Activated T-helper 1 cell treated with anti-CD3 and anti-CD28 coated beads, Interleukin-12 subunit alpha, Interleukin-12 subunit beta, Interleukin-2, Interleukin-4 antibody, amounts not matched to agents 30 ng/mL and 10 ng/mL and 1 ng/mL, durations not matched to agents 14 hours and 24 hours and 36 hours (primary cell): ENCODE results near the gene PTPN7. TPM values are rescaled to one million over a fixed set of nuclear protein-coding genes. Genes with fewer than 3 reads are reported as not detected.

Experiments used
- DNase-seq: peaks from one replicate; pipeline ENCODE4 v3.0.0; 2021; ENCODE audit warnings: low spot score
- H3K27ac Mint-ChIP-seq: one replicate; pipeline ENCODE4 v1.8.0; 2021; ENCODE audit warnings: mild to moderate bottlenecking, mixed read lengths
- H3K27me3 Mint-ChIP-seq: one replicate; pipeline ENCODE4 v1.8.0; 2022; ENCODE audit warnings: mild to moderate bottlenecking, moderate library complexity, mixed read lengths; ENCODE audit not compliant: insufficient read depth
- H3K36me3 Mint-ChIP-seq: one replicate; pipeline ENCODE4 v1.8.0; 2021; ENCODE audit warnings: low read depth, mixed read lengths
- H3K4me1 Mint-ChIP-seq: one replicate; pipeline ENCODE4 v1.8.0; 2021; ENCODE audit warnings: low read depth, mixed read lengths
- H3K4me3 Mint-ChIP-seq: one replicate; pipeline ENCODE4 v1.8.0; 2021; ENCODE audit warnings: mild to moderate bottlenecking, moderate library complexity, mixed read lengths
- H3K9me3 Mint-ChIP-seq: one replicate; pipeline ENCODE4 v1.8.0; 2021; ENCODE audit warnings: mixed read lengths
- intact Hi-C: fragments of 100-400 bp; cut with micrococcal nuclease; formaldehyde crosslinking; loops from one replicate; pipeline ENCODE4 v1.15.1; 2024
- total RNA-seq: library from RNA; stranded (reverse); gene quantifications from 2 replicates; pipeline ENCODE4 v1.2.3, GENCODE V29; 2022

The PTPN7 gene
- total RNA-seq, 1 donor from 2014 or later, result 597 TPM

DNA sequence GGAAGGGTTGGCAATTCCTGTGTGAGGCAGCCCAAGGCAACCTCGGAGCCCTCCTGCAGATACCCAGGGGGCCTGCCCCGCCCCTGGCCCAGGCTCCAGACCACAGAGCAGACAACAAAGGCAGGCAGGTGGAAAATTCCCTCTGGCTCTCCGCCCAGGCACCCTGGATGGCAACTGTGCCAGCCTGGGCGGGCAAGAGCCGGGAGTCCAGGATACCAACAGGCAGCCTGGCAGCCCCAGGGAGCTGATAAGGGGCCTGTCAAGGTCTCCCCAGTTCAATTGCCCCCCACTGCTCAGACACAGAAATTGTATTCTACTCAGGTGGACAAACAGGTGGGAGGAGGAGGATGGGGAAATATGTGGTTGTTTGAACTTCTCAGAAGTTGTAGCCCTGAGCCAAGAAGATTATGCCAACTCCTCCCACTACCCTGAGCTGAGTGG lies 53.1 kb downstream of the PTPN7 start:
- H3K4me1 Mint-ChIP-seq, result no peaks in the 10 kb centered on the region
- H3K36me3 Mint-ChIP-seq, result no peaks in the 10 kb centered on the region
- intact Hi-C loops, result no loop called here
- no peak overlapping the region for H3K4me3 Mint-ChIP-seq
- no peak overlapping the region for H3K27ac Mint-ChIP-seq
- H3K27me3 Mint-ChIP-seq, result no peaks in the 10 kb centered on the region
- no peaks in the 10 kb centered on the region for H3K9me3 Mint-ChIP-seq
- DNase-seq, result no peak

DNA sequence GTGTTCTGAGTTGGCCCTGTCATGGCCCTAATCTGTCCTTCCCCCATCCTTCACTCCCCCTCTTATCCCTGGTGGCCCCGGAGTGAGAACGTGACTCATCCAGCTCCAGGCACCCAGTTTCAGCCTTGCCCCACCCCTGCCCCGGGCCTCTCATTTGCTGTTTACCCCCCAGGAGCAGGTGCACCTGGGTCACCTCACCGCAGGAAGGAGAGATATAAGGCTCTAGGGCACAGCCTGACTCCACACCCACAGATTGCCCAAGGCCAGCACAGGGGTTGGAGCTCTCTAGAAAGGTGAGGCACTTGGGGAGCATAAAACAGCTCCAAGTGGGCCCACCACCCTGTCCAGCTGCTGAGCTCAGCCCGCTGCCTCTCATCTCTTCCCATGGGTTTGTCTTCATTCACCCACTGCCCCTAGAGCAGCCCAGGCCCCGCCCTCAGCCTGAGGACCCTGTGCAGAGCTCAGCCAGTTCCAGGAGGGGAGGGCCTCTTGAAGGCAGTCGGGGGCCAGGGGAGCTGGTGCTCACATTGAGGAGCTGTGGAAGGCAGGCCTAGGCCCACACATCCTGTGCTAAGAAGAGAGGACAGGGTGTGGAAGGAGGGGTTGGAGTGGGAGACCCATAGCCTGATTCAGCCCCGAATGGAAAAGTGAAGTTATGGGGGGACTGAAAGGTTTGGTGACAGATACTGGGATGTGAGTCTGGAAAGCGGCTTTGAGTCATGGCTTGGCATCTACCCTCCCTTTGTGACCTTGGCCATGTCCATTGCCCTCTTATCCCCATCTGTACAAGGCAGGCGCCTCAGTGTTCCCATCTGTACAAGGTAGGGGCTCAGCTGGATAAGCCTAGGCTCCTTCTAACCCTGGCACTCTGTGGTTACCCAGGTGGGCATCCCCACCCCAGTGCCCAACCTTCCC lies 53.8 kb downstream of the PTPN7 start:
- Mint-ChIP-seq H3K36me3 (no peaks in the 10 kb centered on the region), H3K27ac (no peak overlapping the region), H3K4me3 (no peak overlapping the region), H3K27me3 (no peaks in the 10 kb centered on the region), H3K4me1 (no peaks in the 10 kb centered on the region), H3K9me3 (no peaks in the 10 kb centered on the region)
- intact Hi-C loops, result no loop called here
- DNase-seq, result no peak

DNA sequence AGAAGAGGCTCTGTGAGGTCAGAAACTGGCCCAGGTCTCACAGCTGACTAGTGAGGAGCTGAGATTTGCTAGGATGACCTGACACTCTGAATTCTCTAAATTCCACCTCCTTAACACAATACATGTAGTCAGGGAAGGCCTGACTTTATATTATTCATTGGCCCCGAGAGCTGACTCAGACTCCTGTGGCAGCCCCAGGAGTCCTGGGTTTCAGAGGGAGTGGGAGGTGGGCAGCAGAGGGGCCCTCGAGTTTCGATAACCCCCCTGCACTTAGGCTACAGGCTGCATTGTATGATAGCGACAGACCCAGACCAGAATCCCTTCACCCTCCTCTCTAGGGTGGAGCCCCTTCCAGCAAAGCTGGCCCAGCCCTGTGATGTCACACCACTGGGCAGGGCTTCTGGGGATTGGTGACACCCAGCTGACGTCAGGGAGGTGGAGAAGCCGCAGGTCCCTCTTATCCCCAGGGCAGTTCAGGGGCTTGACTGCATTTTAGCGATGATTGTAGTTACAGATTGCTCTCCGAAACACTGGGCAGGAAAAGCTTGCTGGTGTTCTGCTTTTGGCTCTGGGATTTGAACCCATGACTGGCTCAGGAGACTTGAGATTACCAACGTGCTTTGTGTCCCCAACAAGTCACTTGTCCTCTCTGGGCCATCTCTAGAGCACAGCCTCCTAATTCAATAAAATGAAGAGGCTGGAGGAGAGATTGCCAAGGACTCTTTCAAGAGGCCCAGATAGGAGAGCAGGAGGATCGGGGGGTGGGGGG lies 54.6 kb downstream of the PTPN7 start:
- no peaks in the 10 kb centered on the region for H3K36me3 Mint-ChIP-seq
- no peak for DNase-seq
- no peaks in the 10 kb centered on the region for H3K9me3 Mint-ChIP-seq
- intact Hi-C loops, result no loop called here
- H3K4me3 Mint-ChIP-seq, result no peak overlapping the region
- no peaks in the 10 kb centered on the region for H3K27me3 Mint-ChIP-seq
- H3K27ac Mint-ChIP-seq, result no peak overlapping the region
- H3K4me1 Mint-ChIP-seq, result no peaks in the 10 kb centered on the region

DNA sequence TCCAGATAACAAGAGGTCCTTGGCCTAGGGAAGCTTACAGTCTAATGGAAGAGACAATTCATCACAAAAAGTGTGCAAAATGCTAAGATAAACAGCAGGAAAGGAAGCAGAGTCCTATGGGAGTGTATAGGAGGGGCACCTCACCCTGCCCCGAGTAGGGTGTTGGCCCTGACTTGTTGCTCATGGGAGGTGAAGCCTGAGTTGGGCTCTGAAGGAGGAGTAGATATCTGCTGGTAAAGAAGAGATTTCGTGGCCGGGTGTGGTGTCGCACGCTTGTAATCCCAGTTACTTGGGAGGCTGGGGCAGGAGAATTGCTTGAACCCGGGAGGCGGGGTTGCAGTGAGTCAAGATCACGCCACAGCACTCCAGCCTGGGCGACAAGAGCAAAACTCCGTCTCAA lies 56.3 kb downstream of the PTPN7 start:
- intact Hi-C loops, result no loop called here
- no peaks in the 10 kb centered on the region for H3K36me3 Mint-ChIP-seq
- H3K4me1 Mint-ChIP-seq, result no peaks in the 10 kb centered on the region
- no peak for DNase-seq
- no peaks in the 10 kb centered on the region for H3K27me3 Mint-ChIP-seq
- no peak overlapping the region for H3K4me3 Mint-ChIP-seq
- no peaks in the 10 kb centered on the region for H3K9me3 Mint-ChIP-seq
- no peak overlapping the region for H3K27ac Mint-ChIP-seq

DNA sequence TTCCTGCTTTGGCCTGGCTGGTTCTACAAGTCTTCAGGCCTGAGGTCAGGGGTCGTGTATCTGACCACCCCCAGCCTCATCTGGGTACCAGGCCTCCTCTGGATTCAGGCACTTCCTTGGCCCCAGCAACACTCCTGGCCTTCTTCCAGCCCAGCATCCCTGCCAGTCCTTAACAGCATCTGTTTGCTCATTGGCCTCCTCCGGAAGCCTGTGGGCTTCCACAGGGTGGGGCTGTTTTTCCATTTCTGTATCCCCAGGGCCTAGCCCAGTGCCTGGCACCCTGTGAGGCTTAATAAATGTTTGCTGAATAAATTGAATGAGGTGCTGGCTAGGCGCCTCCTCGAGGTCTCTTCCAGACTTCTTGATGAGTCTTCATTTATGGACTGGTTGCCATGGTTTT lies 59.2 kb downstream of the PTPN7 start:
- no peak overlapping the region for H3K27ac Mint-ChIP-seq
- H3K4me1 Mint-ChIP-seq, result no peaks in the 10 kb centered on the region
- H3K36me3 Mint-ChIP-seq, result no peaks in the 10 kb centered on the region
- no peak overlapping the region for H3K4me3 Mint-ChIP-seq
- no peaks in the 10 kb centered on the region for H3K9me3 Mint-ChIP-seq
- DNase-seq, result no peak
- intact Hi-C loops, result no loop called here
- H3K27me3 Mint-ChIP-seq, result no peaks in the 10 kb centered on the region

Other genes starting within 250 kb of the PTPN7 start
- gene LMOD1, start 214.1 kb downstream of the PTPN7 start, total RNA-seq, result not detected in 2 replicates
- gene TIMM17A, start 205.1 kb downstream of the PTPN7 start, total RNA-seq, result 117 and 127 TPM in 2 replicates
- 31.1 and 34.2 TPM in 2 replicates for gene RNPEP, start 178.0 kb downstream of the PTPN7 start, total RNA-seq
- gene ELF3, start 150.0 kb downstream of the PTPN7 start, total RNA-seq, result 0.23 and 0.59 TPM in 2 replicates
- not detected in 2 replicates for gene GPR37L1, start 37.7 kb downstream of the PTPN7 start, total RNA-seq
- 56.6 and 69.0 TPM in 2 replicates for gene ARL8A, start 15.9 kb downstream of the PTPN7 start, total RNA-seq
- not detected in 2 replicates for gene LGR6, start 33.2 kb upstream of the PTPN7 start, total RNA-seq
- 82.9 and 88.1 TPM in 2 replicates for gene UBE2T, start 181.3 kb upstream of the PTPN7 start, total RNA-seq
- gene PPP1R12B, start 188.1 kb upstream of the PTPN7 start, total RNA-seq, result 11.1 and 15.8 TPM in 2 replicates